GM12878 (cell line): ENCODE measurements around the gene PPM1A. TPM values are rescaled to one million over a fixed set of nuclear protein-coding genes. Genes with fewer than 3 reads are reported as not detected.

Experiments used
- ATF7 ChIP-seq: fragments of 450-650 bp; IDR thresholded peaks from 2 replicates; pipeline ENCODE4 v1.6.1; 2016; ENCODE audit warnings: low read depth, mild to moderate bottlenecking
- BCL3 ChIP-seq: IDR thresholded peaks from 2 replicates; pipeline ENCODE4 v1.6.1; 2011; ENCODE audit warnings: borderline replicate concordance, low read depth, mild to moderate bottlenecking, moderate library complexity, low read length; ENCODE audit not compliant: insufficient read depth, poor library complexity, severe bottlenecking
- BRCA1 ChIP-seq: IDR thresholded peaks from 2 replicates; pipeline ENCODE4 v1.6.1; 2011; ENCODE audit warnings: low read depth, low read length, improper control_type of control experiment
- DPF2 ChIP-seq: fragments of 450-650 bp; IDR thresholded peaks from 2 replicates; pipeline ENCODE4 v1.6.1; 2017; ENCODE audit warnings: mild to moderate bottlenecking
- EGR1 ChIP-seq, 2 experiments: IDR thresholded peaks; 1 replicate in 1 of 2; 2 replicates in 1 of 2; pipeline ENCODE4 v1.6.1; 2011 to 2012; ENCODE audit warnings: low read depth in 2 of 2, low read length in 2 of 2, borderline replicate concordance in 1 of 2, mild to moderate bottlenecking in 1 of 2, moderate library complexity in 1 of 2
- FOXM1 ChIP-seq: IDR thresholded peaks from 2 replicates; pipeline ENCODE4 v1.6.1; 2012; ENCODE audit warnings: low read depth, mild to moderate bottlenecking, inconsistent platforms, low read length, moderate library complexity
- HDGF ChIP-seq: fragments of 450-650 bp; IDR thresholded peaks from 2 replicates; pipeline ENCODE4 v1.6.1; 2016; ENCODE audit warnings: antibody characterized with exemption
- IRF4 ChIP-seq: IDR thresholded peaks from 2 replicates; pipeline ENCODE4 v1.6.1; 2011; ENCODE audit warnings: low read depth, low read length
- KLF5 ChIP-seq: fragments of 450-650 bp; IDR thresholded peaks from 2 replicates; pipeline ENCODE4 v1.6.1; 2014; ENCODE audit warnings: mild to moderate bottlenecking; ENCODE audit not compliant: partially characterized antibody
- MYC ChIP-seq: IDR thresholded peaks from 2 replicates; pipeline ENCODE4 v1.6.1; 2011; ENCODE audit warnings: mild to moderate bottlenecking, low read length, moderate library complexity, inconsistent platforms; ENCODE audit not compliant: insufficient read depth, insufficient replicate concordance, insufficient read length, severe bottlenecking
- PBX3 ChIP-seq: IDR thresholded peaks from 2 replicates; pipeline ENCODE4 v1.6.1; 2011; ENCODE audit warnings: mild to moderate bottlenecking, low read depth, low read length, moderate library complexity; ENCODE audit not compliant: insufficient replicate concordance
- PKNOX1 ChIP-seq: fragments of 450-650 bp; IDR thresholded peaks from 2 replicates; pipeline ENCODE4 v1.6.1; 2016; ENCODE audit warnings: mild to moderate bottlenecking
- SMARCA5 ChIP-seq: fragments of 450-650 bp; IDR thresholded peaks from 2 replicates; pipeline ENCODE4 v1.6.1; 2017; ENCODE audit warnings: mild to moderate bottlenecking
- SREBF1 ChIP-seq: IDR thresholded peaks from 2 replicates; pipeline ENCODE4 v1.6.1; 2012; ENCODE audit warnings: mild to moderate bottlenecking, low read length
- TBL1XR1 ChIP-seq: IDR thresholded peaks from 2 replicates; pipeline ENCODE4 v1.6.1; 2012; ENCODE audit warnings: low read depth, low read length, improper control_type of control experiment
- YBX1 ChIP-seq: fragments of 450-650 bp; IDR thresholded peaks from 2 replicates; pipeline ENCODE4 v1.6.1; 2016; ENCODE audit warnings: antibody characterized with exemption
- ZNF24 ChIP-seq: fragments of 450-650 bp; IDR thresholded peaks from 2 replicates; pipeline ENCODE4 v1.6.1; 2017; ENCODE audit warnings: antibody characterized with exemption, mild to moderate bottlenecking
- ZSCAN29 ChIP-seq: fragments of 450-650 bp; IDR thresholded peaks from 2 replicates; pipeline ENCODE4 v1.6.1; 2017; ENCODE audit warnings: mild to moderate bottlenecking, moderate library complexity
- ZZZ3 ChIP-seq: IDR thresholded peaks from 2 replicates; pipeline ENCODE4 v1.6.1; 2011; ENCODE audit warnings: low read depth; ENCODE audit not compliant: control insufficient read depth, insufficient read length
- polyA plus RNA-seq, 11 experiments: library from polyadenylated mRNA; depleted of rRNA in 4 of 11; unstranded in 6 of 11; stranded (reverse) in 5 of 11; fragments of >200 nt; fragmentation: Nextera tagmentation in 4 of 11; fragmentation: Illumina TruSeq in 1 of 11; extraction: Ambion mirVana in 4 of 11; extraction: Trizol in 1 of 11; gene quantifications; 1 replicate in 1 of 11; 2 replicates in 10 of 11; pipeline versions ENCODE4 v1.2.1 to v1.2.3, GENCODE V29; 2011 to 2016; ENCODE audit warnings: inconsistent platforms in 2 of 11, missing spikeins in 2 of 11, low read depth in 1 of 11
- total RNA-seq, 4 experiments: library from RNA; depleted of rRNA in 3 of 4; stranded (reverse); fragments of >200 nt in 3 of 4; fragmentation: Illumina TruSeq in 1 of 4; extraction: Trizol in 1 of 4; gene quantifications; 2 replicates each; pipeline versions ENCODE4 v1.2.1 to v1.2.3, GENCODE V29; 2013 to 2021
- TF ChIP-seq, protein P1 (sequence below): fragments of 450-650 bp; formaldehyde crosslinking; IDR thresholded peaks from 2 replicates; pipeline ENCODE4 v1.4.0; 2022; ENCODE audit warnings: mild to moderate bottlenecking, moderate library complexity

The PPM1A gene
- total and polyA plus RNA-seq, 10 of the 15 experiments (the other 5 are each of a cell fraction or from before 2014, with no cell fraction given) = 16.8 to 124 (median 47.0) TPM

DNA sequence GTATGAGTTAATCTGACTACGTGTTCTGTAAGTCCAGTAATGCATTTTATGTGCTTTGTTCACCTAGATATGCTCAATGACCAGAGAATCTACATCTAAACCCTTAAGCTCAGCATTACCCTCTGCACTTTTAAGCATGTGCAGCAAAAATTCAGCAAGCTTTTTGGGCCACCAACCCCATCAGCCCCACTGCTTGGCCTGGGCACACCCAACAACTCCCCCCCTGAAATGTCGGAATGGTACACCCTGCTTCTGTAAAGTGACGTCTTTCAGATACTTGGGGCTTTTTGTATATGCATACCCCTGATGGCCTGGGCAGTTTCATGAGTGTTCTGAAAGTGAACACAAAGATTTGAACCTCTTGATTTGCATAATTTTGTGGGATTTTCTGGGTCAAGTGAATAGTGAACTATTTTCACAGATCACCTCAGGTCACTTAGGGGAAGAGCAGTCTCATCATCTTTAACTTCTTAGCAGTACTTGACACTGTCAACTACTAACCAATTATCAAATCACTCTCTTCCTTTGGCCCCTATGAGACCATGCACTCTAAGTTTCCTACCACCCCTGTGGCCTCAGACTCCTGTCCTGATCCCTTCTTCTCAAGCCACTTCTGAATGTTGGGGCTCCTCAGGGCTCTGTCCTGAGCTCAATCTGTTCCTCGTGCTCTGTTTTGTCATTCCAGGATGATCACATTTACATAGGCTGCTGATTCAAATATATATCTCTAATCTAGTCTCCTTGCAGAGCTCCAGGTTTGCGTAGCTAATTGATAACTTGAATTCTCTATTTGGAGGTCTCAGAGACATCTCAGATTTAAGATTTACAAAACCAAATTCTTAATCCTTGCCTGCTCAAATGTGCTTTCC is 36.3 kb upstream of the PPM1A start (continued):
- TF ChIP-seq DPF2 (peak; percentile 49), BRCA1 (no peak), KLF5 (peak; percentile 98), ZZZ3 (no peak), YBX1 (no peak), SMARCA5 (peak; percentile 42; the same call in 1 of the 2 replicates), PKNOX1 (peak; percentile 53), SREBF1 (peak; percentile 92), ATF7 (peak; percentile 99), MYC (no peak), TBL1XR1 (peak; percentile 84), PBX3 (no peak), ZNF24 (no peak), FOXM1 (peak; percentile 64), EGR1 (IDR thresholded peaks at IDR 0.05; ENCODE audit: borderline replicate concordance in 1 of 2, low read depth in 2 of 2, low read length in 2 of 2) (no peak), IRF4 (0 out of 2 replicates have a peak, but pooled peaks have one; percentile 29), HDGF (no peak), ZSCAN29 (no peak), BCL3 (peak; percentile 66)
- TF ChIP-seq, protein P1, sequence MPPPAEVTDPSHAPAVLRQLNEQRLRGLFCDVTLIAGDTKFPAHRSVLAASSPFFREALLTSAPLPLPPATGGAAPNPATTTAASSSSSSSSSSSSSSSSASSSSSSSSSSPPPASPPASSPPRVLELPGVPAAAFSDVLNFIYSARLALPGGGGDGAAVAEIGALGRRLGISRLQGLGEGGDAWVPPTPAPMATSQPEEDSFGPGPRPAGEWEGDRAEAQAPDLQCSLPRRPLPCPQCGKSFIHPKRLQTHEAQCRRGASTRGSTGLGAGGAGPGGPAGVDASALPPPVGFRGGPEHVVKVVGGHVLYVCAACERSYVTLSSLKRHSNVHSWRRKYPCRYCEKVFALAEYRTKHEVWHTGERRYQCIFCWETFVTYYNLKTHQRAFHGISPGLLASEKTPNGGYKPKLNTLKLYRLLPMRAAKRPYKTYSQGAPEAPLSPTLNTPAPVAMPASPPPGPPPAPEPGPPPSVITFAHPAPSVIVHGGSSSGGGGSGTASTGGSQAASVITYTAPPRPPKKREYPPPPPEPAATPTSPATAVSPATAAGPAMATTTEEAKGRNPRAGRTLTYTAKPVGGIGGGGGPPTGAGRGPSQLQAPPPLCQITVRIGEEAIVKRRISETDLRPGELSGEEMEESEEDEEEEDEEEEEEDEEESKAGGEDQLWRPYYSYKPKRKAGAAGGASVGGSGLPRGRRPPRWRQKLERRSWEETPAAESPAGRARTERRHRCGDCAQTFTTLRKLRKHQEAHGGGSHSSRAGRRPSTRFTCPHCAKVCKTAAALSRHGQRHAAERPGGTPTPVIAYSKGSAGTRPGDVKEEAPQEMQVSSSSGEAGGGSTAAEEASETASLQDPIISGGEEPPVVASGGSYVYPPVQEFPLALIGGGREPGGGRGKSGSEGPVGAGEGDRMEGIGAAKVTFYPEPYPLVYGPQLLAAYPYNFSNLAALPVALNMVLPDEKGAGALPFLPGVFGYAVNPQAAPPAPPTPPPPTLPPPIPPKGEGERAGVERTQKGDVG (CRISPR knock-in tag) = no peak
